ENCODE measurements around the gene CLIC3. TPM values are rescaled to one million over a fixed set of nuclear protein-coding genes. Genes with fewer than 3 reads are reported as not detected.

CLIC3 gene
- total RNA-seq, 2 donors from 2014 or later, result 6.5 to 11.8 TPM

- no peak overlapping the region for H3K27ac ChIP-seq
- no peaks in the 10 kb centered on the region for H3K9me3 ChIP-seq
- H3K36me3 ChIP-seq, result no peaks in the 10 kb centered on the region
- no peak for DNase-seq (ENCODE audit: low spot score)
- no peaks in the 10 kb centered on the region for H3K27me3 ChIP-seq
- no peak overlapping the region for H3K4me3 ChIP-seq
- H3K4me1 ChIP-seq, result peaks cover 0 to 27% of the 10 kb centered on the region in 2 donors
- no peak for TF ChIP-seq CTCF (IDR thresholded peaks at IDR 0.05)
Measured at GRCh38 chr9:137026384-137026783, 30.0 kb upstream of the CLIC3 start.

- H3K4me1 ChIP-seq, result peaks cover 0 to 27% of the 10 kb centered on the region in 2 donors
- no peak for TF ChIP-seq CTCF (IDR thresholded peaks at IDR 0.05)
- no peak for DNase-seq (ENCODE audit: low spot score)
- no peaks in the 10 kb centered on the region for H3K27me3 ChIP-seq
- no peak overlapping the region for H3K4me3 ChIP-seq
- no peaks in the 10 kb centered on the region for H3K36me3 ChIP-seq
- H3K27ac ChIP-seq, result no peak overlapping the region
- H3K9me3 ChIP-seq, result no peaks in the 10 kb centered on the region
Measured at GRCh38 chr9:137025517-137025966, 29.2 kb upstream of the CLIC3 start.

- Histone ChIP-seq H3K4me3 (no peak overlapping the region), H3K4me1 (peaks cover 0 to 18% of the 10 kb centered on the region in 2 donors), H3K9me3 (no peaks in the 10 kb centered on the region), H3K27me3 (no peaks in the 10 kb centered on the region), H3K36me3 (no peaks in the 10 kb centered on the region), H3K27ac (no peak overlapping the region)
- no peak for DNase-seq (ENCODE audit: low spot score)
- TF ChIP-seq CTCF (IDR thresholded peaks at IDR 0.05), result no peak
Measured at GRCh38 chr9:137023583-137023991, 27.2 kb upstream of the CLIC3 start.

- Histone ChIP-seq H3K27me3 (no peaks in the 10 kb centered on the region), H3K36me3 (no peaks in the 10 kb centered on the region), H3K27ac (no peak overlapping the region), H3K4me1 (peaks cover 0 to 14% of the 10 kb centered on the region in 2 donors), H3K9me3 (no peaks in the 10 kb centered on the region), H3K4me3 (no peak overlapping the region)
- DNase-seq (ENCODE audit: low spot score), result no peak
- no peak for TF ChIP-seq CTCF (IDR thresholded peaks at IDR 0.05)
Measured at GRCh38 chr9:137023157-137023556, 26.8 kb upstream of the CLIC3 start.

GRCh38 chr9:137022662-137023008 is 26.3 kb upstream of the CLIC3 start:
- no peaks in the 10 kb centered on the region for H3K9me3 ChIP-seq
- peaks cover 0 to 14% of the 10 kb centered on the region in 2 donors for H3K4me1 ChIP-seq
- no peak overlapping the region for H3K27ac ChIP-seq
- DNase-seq (ENCODE audit: low spot score), result no peak
- H3K36me3 ChIP-seq, result peaks cover 3% of the 10 kb centered on the region
- H3K27me3 ChIP-seq, result no peaks in the 10 kb centered on the region
- H3K4me3 ChIP-seq, result no peak overlapping the region
- no peak for TF ChIP-seq CTCF (IDR thresholded peaks at IDR 0.05)

GRCh38 chr9:137021979-137022661 is 25.8 kb upstream of the CLIC3 start:
- peaks cover 8% of the 10 kb centered on the region for H3K36me3 ChIP-seq
- no peak overlapping the region for H3K4me3 ChIP-seq
- peaks cover 0 to 9% of the 10 kb centered on the region in 2 donors for H3K4me1 ChIP-seq
- no peak for TF ChIP-seq CTCF (IDR thresholded peaks at IDR 0.05)
- no peaks in the 10 kb centered on the region for H3K27me3 ChIP-seq
- no peak for DNase-seq (ENCODE audit: low spot score)
- H3K27ac ChIP-seq, result no peak overlapping the region
- no peaks in the 10 kb centered on the region for H3K9me3 ChIP-seq
